Measurements from ENCODE around the gene SUSD5.

The SUSD5 gene

GRCh38 chr3:33171580-33171979, 47.0 kb downstream of the SUSD5 start:
- TF ChIP-seq ZNF670 (tag by site-specific recombination; IDR thresholded peaks at IDR 0.05; ENCODE audit: low read depth) (no peak), ZNF140 (tag by site-specific recombination; IDR thresholded peaks at IDR 0.05) (no peak), ZNF626 (tag by site-specific recombination; IDR thresholded peaks at IDR 0.05) (no peak), KLF16 (tag by site-specific recombination; IDR thresholded peaks at IDR 0.05) (no peak), PBX3 (CRISPR knock-in tag; IDR thresholded peaks at IDR 0.05) (no peak), SP3 (tag by site-specific recombination; IDR thresholded peaks at IDR 0.05) (no peak), REST (tag by site-specific recombination; IDR thresholded peaks at IDR 0.05) (no peak), ZNF473 (tag by site-specific recombination; IDR thresholded peaks at IDR 0.05) (no peak), SP7 (tag by site-specific recombination; IDR thresholded peaks at IDR 0.05) (no peak), ZXDB (tag by site-specific recombination; IDR thresholded peaks at IDR 0.05) (no peak), ZNF426 (tag by site-specific recombination; IDR thresholded peaks at IDR 0.05) (no peak), ZNF621 (tag by site-specific recombination; IDR thresholded peaks at IDR 0.05) (no peak), ZIC2 (tag by site-specific recombination; IDR thresholded peaks at IDR 0.05) (no peak), ZNF785 (tag by site-specific recombination; IDR thresholded peaks at IDR 0.05) (no peak)
- TF ChIP-seq, protein P1, sequence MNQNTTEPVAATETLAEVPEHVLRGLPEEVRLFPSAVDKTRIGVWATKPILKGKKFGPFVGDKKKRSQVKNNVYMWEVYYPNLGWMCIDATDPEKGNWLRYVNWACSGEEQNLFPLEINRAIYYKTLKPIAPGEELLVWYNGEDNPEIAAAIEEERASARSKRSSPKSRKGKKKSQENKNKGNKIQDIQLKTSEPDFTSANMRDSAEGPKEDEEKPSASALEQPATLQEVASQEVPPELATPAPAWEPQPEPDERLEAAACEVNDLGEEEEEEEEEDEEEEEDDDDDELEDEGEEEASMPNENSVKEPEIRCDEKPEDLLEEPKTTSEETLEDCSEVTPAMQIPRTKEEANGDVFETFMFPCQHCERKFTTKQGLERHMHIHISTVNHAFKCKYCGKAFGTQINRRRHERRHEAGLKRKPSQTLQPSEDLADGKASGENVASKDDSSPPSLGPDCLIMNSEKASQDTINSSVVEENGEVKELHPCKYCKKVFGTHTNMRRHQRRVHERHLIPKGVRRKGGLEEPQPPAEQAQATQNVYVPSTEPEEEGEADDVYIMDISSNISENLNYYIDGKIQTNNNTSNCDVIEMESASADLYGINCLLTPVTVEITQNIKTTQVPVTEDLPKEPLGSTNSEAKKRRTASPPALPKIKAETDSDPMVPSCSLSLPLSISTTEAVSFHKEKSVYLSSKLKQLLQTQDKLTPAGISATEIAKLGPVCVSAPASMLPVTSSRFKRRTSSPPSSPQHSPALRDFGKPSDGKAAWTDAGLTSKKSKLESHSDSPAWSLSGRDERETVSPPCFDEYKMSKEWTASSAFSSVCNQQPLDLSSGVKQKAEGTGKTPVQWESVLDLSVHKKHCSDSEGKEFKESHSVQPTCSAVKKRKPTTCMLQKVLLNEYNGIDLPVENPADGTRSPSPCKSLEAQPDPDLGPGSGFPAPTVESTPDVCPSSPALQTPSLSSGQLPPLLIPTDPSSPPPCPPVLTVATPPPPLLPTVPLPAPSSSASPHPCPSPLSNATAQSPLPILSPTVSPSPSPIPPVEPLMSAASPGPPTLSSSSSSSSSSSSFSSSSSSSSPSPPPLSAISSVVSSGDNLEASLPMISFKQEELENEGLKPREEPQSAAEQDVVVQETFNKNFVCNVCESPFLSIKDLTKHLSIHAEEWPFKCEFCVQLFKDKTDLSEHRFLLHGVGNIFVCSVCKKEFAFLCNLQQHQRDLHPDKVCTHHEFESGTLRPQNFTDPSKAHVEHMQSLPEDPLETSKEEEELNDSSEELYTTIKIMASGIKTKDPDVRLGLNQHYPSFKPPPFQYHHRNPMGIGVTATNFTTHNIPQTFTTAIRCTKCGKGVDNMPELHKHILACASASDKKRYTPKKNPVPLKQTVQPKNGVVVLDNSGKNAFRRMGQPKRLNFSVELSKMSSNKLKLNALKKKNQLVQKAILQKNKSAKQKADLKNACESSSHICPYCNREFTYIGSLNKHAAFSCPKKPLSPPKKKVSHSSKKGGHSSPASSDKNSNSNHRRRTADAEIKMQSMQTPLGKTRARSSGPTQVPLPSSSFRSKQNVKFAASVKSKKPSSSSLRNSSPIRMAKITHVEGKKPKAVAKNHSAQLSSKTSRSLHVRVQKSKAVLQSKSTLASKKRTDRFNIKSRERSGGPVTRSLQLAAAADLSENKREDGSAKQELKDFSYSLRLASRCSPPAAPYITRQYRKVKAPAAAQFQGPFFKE (tag by site-specific recombination; IDR thresholded peaks at IDR 0.05; ENCODE audit: borderline replicate concordance), result no peak
- Histone ChIP-seq H3K36me3 (ENCODE audit: control insufficient read depth in 2 of 2, insufficient read depth in 1 of 2, low read length in 2 of 2) (no peaks in the 10 kb centered on the region), H3K27ac (ENCODE audit: extremely low read depth, low read depth, low read length) (no peak overlapping the region), H3K4me1 (ENCODE audit: control insufficient read depth, insufficient read depth, low read length) (no peaks in the 10 kb centered on the region), H3K9me3 (ENCODE audit: control insufficient read depth, insufficient read depth, low read depth, low read length) (no peaks in the 10 kb centered on the region), H3K4me3 (ENCODE audit: low read depth, low read length) (no peak overlapping the region)
- POLR2A ChIA-PET, result no interaction called here
- CTCF ChIA-PET, result interaction anchor here (0.7 to 1.9 kb wide), 2 partner anchors 201 to 606 kb away, joined by 6 to 7 read pairs; no protein-coding TSS in a partner anchor

DNA sequence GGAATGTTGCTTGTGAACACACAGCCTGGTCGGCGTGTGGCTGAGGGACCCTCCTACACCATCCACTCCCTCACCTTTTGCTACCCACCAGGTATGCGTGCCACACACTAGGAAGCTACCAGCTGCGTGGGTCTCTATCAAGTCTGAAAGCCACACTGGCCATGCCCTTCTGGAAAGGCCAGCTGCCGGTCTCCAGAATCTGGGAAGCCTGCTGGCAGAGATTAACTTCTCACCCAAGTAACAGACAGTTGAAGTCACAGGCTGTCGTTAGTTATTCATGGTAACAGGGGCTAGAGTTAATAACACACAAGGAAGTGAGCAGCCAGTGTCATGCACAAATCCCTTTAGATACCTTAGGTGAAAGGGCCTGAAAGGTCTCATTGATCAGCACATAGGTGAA, 48.1 kb downstream of the SUSD5 start:
- ChIA-PET CTCF (interaction anchor here (1.2 kb wide), 1 partner anchor 202 kb away, joined by 3 read pairs; no protein-coding TSS in a partner anchor), POLR2A (no interaction called here)
- no peaks in the 10 kb centered on the region for H3K36me3 ChIP-seq (ENCODE audit: control insufficient read depth in 2 of 2, insufficient read depth in 1 of 2, low read length in 2 of 2)
- H3K27ac ChIP-seq (ENCODE audit: extremely low read depth, low read depth, low read length), result no peak overlapping the region
- no peak overlapping the region for H3K4me3 ChIP-seq (ENCODE audit: low read depth, low read length)
- no peaks in the 10 kb centered on the region for H3K9me3 ChIP-seq (ENCODE audit: control insufficient read depth, insufficient read depth, low read depth, low read length)
- no peaks in the 10 kb centered on the region for H3K4me1 ChIP-seq (ENCODE audit: control insufficient read depth, insufficient read depth, low read length)
- TF ChIP-seq, protein P2, sequence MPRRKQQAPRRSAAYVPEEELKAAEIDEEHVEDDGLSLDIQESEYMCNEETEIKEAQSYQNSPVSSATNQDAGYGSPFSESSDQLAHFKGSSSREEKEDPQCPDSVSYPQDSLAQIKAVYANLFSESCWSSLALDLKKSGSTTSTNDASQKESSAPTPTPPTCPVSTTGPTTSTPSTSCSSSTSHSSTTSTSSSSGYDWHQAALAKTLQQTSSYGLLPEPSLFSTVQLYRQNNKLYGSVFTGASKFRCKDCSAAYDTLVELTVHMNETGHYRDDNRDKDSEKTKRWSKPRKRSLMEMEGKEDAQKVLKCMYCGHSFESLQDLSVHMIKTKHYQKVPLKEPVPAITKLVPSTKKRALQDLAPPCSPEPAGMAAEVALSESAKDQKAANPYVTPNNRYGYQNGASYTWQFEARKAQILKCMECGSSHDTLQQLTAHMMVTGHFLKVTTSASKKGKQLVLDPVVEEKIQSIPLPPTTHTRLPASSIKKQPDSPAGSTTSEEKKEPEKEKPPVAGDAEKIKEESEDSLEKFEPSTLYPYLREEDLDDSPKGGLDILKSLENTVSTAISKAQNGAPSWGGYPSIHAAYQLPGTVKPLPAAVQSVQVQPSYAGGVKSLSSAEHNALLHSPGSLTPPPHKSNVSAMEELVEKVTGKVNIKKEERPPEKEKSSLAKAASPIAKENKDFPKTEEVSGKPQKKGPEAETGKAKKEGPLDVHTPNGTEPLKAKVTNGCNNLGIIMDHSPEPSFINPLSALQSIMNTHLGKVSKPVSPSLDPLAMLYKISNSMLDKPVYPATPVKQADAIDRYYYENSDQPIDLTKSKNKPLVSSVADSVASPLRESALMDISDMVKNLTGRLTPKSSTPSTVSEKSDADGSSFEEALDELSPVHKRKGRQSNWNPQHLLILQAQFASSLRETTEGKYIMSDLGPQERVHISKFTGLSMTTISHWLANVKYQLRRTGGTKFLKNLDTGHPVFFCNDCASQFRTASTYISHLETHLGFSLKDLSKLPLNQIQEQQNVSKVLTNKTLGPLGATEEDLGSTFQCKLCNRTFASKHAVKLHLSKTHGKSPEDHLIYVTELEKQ (tag by site-specific recombination; IDR thresholded peaks at IDR 0.05; ENCODE audit: borderline replicate concordance), result no peak
- TF ChIP-seq SP7 (tag by site-specific recombination; IDR thresholded peaks at IDR 0.05), result no peak
- no peak for TF ChIP-seq ZNF2 (tag by site-specific recombination; IDR thresholded peaks at IDR 0.05)
- TF ChIP-seq KLF10 (tag by site-specific recombination; IDR thresholded peaks at IDR 0.05), result no peak

All from HEK293 (cell line).